C4-2B (cell line): ENCODE results near the gene SELENOM.
A peak's percentile ranks its signal among the peaks of the same experiment; 100 is the strongest.

Experiments used
- ZFX ChIP-seq: fragments of 450-650 bp; IDR thresholded peaks from 2 replicates; pipeline ENCODE4 v1.6.1; 2017
- TF ChIP-seq, protein P1 (sequence below): fragments of 450-650 bp; conservative IDR thresholded peaks from 2 replicates; pipeline ENCODE4 v1.5.1; 2017; ENCODE audit warnings: mild to moderate bottlenecking

GRCh38 chr22:31148953-31149627, 41.7 kb upstream of the SELENOM start:
- TF ChIP-seq, protein P1, sequence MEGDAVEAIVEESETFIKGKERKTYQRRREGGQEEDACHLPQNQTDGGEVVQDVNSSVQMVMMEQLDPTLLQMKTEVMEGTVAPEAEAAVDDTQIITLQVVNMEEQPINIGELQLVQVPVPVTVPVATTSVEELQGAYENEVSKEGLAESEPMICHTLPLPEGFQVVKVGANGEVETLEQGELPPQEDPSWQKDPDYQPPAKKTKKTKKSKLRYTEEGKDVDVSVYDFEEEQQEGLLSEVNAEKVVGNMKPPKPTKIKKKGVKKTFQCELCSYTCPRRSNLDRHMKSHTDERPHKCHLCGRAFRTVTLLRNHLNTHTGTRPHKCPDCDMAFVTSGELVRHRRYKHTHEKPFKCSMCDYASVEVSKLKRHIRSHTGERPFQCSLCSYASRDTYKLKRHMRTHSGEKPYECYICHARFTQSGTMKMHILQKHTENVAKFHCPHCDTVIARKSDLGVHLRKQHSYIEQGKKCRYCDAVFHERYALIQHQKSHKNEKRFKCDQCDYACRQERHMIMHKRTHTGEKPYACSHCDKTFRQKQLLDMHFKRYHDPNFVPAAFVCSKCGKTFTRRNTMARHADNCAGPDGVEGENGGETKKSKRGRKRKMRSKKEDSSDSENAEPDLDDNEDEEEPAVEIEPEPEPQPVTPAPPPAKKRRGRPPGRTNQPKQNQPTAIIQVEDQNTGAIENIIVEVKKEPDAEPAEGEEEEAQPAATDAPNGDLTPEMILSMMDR, result peak; percentile 97
- no peak for TF ChIP-seq ZFX
